NCI-H524 treated with DMSO at 0.1 percent for 48 hours (cell line): ENCODE results near the gene UBA52.
"Not testable (repeated sequence)": the region's sequence is repeated elsewhere in the genome, so short reads cannot be mapped to it uniquely, and the experiment has no call there.

ENCODE experiments used
- DNase-seq: peaks from one replicate; lab custom pipeline; 2025; lab: John Stamatoyannopoulos, UW

UBA52 gene

DNA sequence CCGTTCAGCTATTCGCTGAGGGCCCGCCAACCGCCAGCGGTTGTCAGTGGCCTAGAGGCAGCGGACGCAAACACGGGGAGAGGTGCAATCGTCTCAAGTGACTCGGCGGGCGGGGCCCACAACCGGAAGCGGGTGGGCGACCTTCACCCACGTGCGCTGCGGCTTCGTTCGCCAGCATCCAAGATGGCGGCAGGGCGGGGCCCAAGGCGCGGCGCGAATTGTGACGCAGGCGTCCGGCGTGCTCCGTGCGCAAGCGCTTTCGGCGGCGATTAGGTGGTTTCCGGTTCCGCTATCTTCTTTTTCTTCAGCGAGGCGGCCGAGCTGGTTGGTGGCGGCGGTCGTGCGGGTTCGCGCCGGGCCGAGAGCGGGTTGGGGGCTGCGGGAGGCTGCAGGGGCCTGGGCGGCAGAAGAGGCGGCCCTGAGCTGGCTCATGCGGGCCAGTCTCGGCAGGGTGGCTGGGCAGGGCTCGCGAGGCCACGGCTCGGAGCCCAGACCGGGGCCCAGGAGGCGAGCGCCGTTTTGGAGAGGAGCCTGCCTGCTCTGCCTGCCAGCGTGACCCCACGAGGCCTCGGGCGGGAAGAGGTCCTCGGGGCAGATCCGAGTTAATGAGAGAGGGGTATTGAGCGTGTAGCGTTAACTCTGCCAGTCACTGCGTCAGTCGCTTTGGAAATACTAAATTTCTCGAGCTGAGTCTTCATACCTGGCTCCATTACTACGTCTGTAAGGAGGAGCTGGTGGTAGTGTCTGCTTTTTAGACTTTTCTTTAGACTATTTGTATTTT is at the start of gene UBA52:
Gene UBA52 (plus strand): TSS at position 294 of the 781 bp plus-strand sequence. CDS start 1,444 bp downstream, outside the sequence.
- DNase-seq: peak; percentile 83

DNA sequence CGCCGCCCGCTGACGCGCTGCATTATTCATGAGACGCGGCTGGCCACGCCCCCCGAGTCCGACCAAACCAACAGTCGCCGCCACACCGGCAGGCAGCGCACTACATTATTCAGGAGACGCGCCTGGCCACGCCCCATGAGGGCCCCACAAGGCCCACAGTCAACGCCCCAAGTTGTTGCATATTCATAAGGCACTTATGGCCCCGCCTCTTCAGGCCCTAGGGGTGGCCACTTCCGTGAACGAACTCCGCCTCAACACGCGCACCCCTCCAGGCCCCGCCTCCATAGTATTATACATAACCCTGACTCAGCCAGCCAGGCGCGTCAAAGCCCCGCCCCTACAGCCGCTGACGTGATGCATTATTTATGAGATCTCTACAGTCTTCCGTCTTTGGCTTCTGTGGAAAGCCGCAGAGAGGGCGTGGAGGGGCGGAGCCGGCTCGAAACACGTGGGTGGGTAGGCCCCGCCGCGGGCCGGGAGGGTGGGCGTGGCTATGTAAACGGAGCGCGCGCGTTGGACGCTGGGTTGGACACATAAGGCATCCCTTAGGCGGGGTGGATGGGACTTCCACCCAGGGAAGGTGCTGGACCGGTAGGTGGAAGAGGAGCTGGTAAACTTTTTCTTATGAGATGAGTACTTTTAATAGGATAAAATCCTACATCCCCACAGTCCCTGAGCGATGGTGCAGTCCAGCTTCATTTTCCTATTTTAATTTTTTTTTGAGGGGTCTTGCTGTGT is 49.4 kb upstream of the UBA52 start:
- peak; percentile 100 for DNase-seq

DNA sequence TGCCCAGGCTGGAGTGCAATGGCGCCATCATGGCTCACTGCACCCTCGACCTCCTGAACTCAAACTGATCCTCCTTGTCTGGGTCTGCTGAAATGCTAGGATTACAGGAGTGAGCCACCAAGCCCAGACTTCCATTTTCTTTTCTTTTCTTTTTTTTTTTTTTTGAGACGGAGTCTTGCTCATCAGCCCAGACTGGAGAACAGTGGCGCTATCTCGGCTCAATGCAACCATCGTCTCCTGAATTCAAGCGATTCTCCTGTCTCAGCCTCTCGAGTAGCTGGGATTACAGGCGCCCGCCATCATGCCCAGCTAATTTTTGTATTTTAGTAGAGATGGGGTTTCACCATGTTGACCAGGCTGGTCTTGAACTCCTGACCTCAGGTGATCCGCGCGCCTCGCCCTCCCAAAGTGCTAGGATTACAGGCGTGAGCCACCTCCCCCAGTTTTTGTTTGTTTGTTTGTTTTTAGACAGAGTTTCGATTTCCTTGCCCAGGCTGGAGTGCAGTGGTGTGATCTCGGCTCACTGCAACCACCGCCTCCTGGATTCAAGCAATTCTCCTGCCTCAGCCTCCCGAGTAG is 48.7 kb upstream of the UBA52 start:
- DNase-seq: not testable (repeated sequence)

DNA sequence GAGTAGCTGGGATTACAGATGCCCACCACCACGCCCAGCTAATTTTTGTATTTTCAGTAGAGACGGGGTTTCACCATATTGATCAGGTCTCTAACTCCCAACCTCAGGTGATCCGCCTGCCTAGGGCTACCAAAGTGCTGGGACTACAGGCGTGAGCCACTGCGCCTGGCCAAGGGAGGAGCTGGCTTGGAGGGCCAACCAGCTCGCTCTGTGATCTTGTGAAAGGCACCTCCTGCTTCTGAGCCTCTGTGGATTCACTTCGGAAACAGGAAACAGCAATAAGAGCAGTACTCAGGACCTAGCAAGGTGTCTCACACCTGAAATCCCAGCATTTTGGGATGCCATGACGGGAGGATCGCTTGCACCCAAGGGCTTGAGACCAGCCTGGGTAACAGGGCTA is 47.8 kb upstream of the UBA52 start:
- DNase-seq: no peak

DNA sequence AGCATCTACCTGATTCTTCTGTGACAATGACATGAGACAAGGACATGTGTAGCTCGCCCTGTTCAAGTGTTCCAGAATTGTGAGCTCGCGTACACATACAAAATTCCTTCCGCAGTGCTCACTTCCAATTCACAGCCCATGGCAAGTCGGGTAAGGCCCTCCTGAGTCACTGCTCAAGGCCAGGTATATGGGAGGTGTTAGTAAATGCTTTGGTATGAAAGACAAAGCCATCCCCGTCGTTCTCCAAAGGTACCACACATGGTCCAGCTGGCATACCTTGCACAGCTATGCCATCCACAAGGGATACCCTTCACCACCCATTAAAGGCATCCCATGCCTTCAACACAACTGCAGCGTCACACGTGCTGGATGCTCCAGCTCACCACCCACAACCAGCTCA is 45.3 kb upstream of the UBA52 start:
- no peak for DNase-seq

DNA sequence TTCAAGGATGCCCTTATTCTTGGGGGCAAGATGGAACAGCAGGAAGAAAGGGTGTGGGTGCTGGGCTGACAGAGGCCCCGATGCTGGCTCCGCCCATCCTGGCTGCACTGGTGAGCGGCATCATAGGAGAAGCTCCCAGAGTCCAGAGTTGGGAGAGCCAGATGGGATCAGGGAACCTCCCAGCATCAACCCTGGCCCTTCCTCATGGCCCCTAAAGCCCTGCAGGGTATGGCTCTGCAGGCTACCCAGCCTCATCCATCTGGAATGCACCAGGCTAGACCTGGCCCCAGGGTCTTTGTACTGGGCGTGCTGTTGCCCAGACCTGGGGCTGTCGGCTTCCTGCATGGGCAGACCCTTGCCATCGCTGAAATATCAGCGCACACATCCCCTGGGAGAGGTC is 41.9 kb upstream of the UBA52 start:
- DNase-seq: peak; percentile 65

DNA sequence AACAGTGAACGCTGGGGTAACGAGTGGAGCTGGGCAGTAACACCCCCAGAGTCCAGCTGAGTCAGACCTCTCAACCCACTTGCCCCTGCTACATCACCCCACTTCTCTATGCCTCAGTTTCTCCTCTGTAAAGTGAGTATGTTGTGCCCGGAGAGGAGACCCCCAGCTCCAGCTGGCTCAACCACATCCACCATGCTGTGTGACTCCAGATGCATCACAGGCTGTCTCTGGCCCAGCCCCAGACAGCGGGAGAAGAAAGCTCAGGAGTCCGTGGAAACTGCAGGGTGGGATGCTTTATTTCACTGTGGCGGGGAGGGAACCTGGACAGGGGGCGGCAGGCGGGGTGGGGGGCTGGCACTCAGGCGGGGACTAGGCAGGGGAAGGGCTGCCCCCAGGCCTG is 40.2 kb upstream of the UBA52 start:
- DNase-seq: no peak

DNA sequence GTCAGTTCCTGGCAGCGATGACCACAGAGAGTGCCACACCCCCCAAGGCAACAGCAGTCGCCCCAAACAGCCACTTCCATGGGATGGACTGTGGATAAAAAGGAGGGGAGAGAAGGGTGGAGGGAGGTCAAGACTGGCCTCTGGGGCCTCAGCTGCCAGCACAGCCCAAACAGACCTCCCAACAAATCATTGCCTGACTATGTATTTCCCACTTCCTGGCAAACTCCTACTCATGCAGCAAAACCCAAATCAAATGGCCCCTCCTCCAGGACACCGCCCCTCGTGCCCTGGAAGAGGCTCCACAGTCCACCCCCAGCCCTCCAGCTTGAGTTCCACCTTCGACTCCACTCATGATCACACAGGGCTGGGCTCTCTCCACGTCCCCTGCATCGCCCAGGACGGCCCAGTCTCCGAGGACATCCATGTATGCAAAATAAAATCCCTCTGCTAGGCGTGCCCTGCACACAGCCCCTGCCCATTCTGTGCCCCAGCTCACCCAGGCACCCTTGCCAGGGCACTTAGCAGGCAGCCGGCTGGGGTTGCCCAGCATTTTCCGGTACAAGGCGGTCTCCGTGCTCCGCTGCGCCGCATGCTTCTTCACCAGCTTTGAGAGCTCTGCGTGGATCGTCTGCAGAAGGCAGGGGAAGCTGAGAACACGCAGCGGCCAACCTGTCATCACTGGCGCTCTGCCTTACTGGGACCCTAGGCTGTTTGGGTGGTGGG is 39.3 kb upstream of the UBA52 start:
- DNase-seq: no peak

DNA sequence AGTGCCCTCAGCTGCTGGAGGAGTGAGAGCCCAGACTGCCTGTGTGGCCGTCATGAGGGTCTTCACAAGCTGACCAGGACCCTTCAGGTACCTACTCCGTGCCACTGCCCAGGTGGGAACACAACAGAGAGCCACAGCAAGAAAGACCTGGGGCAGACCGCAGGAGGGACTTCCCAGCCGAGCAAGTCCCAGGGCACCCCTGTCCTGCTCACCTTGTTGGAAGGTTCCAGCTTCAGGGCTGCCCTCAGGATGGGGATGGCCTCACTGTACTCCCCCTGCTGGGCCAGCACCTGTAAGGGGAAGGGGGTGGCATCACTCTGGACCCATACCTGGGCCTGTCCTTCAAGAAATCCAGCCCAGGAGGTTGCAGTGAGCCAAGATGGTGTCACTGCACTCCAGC is 38.6 kb upstream of the UBA52 start:
- no peak for DNase-seq

DNA sequence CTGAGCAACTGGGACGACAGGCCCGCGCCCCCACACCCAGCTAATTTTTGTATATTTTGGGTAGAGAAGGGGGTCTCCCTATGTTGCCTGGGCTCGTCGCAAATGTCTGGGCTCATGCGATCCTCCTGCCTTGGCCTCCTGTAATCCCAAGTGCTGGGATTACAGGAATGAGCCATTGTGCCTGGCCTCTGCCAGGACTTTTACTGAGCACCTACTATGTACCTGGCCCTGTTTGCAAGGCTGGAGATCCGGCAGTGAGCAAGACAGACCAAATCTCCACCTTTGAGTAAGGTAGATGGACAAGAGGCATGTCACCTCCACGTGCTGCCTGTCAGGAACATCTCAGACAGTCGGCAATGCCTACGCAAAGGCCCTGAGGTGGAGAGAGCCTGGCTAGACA is 35.2 kb upstream of the UBA52 start:
- no peak for DNase-seq

DNA sequence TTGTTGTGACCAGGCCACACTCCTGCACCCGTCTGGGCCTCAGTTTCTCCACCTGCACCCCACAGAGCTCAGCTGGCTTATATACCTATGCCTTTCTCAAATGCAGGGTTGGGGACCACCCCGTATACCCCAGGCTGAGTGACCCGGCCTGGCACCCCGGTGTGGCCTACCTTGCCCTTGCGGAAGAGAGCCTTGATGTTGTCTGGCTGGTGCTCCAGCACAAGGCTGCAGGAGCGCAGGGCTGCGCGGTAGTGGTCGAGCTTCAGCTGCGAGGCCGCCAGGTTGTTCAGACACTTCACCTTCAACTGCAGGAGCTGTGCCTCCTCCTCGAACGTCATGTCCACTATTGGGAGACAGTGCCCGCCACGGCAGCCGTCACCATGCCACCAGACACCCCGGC is 34.2 kb upstream of the UBA52 start:
- DNase-seq: no peak

DNA sequence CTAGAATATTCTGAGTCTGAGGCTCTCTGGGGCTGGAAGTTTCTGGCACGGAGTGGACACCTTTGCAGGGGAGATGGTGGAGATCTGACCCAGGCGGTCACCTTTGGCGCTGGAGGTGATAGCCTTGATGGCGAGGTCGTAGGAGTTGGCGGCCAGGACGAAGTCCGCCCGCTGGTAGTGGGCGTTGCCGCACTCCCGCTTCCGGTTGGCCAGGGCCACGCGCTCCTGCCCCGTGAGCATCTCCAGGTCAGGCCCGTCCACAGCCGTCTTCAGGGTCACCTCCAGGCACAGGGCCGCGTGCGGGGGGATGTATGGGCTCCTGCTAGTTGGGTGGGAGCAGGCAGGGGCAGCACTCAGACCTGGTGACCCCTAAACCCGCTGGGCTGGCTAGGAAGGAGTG is 33.5 kb upstream of the UBA52 start:
- DNase-seq: no peak

DNA sequence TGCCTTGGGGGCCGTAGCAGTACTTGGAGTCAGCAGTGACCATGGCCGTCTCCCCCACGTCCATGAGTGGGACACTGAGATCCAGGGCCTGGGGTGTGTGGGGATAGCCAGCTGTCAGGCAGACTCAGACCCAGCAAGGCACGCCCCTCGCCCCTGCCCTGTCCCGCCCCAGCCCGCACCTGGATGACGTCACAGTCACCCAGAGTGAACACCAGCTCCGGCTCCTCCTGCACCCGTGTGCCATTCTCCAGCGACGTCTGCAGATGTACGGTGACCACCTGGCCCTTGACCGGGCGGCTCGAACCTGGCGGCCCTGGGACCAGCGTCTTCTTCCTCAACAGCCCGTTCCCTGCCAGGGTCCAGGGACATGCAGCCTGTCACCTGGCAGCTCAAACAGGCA is 32.3 kb upstream of the UBA52 start:
- DNase-seq: no peak

DNA sequence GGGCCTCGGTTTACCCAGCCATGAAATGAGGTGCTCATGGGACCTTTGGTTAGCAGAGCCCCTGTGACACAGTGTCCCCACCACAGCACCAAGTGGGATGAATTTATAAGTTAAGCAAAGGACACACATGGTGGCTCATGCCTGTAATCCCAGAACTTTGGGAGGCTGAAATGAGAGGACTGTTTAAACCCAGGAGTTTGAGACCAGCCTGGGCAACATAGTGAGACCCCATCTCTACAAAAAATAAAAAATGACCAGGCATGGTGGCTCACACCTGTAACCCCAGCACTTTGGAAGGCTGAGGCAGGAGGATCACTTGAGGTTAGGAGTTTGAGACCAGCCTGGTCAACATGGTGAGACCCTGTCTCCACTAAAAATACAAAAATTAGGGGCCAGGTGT is 31.5 kb upstream of the UBA52 start:
- DNase-seq: not testable (repeated sequence)

DNA sequence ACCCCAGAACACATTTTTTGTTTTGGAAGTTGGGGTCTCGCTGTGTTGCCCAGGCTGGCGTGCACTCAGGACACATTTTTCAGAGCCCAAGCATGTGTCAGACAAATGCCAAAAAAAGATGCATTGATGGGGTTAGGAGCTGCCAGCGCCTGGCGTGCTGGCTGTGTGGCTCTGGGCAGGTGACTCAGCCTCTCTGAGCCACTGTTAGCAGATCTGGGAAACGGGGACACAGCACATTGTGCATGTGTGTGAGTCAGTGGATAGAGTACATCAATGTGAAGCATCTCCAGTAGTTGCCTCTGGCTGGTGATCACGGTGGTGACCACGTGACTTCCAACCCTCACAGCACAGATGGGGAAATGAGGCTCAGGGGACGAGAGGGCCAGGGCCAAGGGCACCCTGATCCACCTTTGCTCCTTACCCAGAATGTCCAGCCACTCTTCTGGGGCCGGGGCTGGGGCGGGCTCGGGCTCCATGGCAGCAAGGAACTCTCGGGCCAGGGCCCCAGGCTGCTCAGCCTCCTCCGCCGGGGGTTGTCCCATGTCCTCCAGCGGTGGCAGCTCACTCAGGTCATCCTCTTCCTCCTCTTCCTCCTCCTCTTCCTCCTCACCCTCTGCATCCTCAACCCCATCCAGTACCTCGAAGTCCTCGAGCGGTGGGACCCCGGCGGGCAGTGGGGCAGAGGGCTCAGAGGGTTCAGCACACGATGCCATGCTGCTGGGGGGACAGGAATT is 30.2 kb upstream of the UBA52 start:
- no peak for DNase-seq

DNA sequence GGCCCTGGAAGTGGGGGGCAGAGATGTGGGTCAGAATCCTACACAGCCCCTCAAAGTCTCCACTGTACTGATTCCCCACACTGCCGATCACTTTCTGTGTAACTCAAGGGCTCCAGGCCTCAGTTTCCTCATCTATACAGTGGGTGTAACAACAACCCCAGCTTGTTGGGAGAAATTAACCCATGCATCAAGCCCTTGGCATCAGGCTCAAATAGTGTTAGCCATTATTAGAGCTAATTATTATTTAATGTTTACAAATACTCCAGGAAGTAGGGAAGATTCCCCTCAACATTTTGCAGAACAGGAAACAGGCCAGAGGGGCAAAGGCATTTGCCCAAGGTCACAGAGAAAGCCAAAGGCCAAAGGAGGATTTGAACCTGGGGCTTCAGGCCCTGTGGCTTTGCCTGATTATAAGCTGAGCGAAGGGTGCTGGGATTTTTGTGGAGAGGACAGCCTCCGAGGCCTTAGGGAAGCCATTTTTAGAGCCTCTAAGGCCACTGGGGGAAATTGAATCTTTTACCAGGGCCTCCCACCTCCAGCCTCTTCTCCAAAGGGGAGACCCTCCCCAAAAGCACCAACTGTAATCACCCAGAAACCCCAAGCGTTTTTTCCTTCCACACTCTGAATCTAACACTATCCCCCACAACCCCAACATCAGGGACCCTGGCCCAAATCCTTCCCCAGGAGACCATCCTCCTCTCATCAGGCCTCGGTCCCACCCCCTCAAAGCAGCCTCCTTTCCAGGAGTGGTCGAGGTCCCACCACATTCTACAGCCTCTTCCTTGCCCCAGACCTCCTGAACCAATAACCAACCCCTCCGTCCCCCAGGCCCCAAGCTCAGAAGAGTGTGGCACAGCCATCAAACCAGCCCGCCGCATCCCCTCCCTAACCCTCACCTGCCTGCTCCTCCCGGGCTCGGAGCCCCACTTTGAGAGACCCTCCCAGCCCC is 29.4 kb upstream of the UBA52 start:
- no peak for DNase-seq

DNA sequence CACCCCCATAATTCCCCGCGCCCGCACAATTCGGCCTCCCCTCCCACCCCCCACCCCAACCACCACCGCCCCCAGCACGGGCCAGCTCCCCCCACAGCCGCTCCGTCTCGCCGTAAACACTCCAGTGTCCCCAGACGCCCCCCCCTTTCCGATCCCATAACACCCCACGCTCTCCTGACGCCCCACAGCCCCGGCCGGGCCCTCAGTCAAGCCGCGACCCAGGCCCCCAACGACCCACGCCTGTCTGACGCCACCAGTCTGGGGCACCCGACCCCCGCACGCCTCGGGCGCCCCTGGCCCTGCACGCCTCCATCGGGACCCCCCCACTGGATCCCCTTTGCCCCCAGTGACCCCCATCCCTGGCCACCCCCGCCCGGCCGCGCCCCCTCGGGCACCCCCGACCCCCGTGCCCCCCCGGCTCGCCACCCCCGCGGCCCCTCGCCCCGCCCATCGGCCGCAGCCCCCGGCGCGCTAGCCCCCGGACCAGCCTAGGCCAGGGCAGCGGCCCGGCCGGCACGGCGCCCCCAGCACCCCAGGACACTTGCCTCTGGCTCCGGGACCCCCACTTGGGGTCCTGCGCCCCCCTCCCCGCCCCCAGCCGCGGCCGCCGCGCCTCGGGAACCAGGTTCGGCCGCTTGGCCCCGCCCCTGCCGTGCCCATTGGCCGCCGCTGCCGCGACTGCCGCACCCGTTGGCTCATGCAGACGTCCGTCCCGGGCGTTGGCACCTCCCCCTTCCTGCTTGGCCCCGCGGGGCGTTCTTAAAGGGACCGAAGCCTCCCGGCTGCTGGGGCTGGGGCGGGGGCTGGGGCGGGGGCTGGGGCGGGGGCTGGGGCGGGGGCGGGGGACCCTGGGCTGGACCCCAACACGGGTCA is 28.5 kb upstream of the UBA52 start, which contains the start of gene FKBP8:
Gene FKBP8 (minus strand): TSS at position 633 of the 873 bp plus-strand sequence. CDS start 1,603 bp downstream, outside the sequence.
- DNase-seq: peak; percentile 46

DNA sequence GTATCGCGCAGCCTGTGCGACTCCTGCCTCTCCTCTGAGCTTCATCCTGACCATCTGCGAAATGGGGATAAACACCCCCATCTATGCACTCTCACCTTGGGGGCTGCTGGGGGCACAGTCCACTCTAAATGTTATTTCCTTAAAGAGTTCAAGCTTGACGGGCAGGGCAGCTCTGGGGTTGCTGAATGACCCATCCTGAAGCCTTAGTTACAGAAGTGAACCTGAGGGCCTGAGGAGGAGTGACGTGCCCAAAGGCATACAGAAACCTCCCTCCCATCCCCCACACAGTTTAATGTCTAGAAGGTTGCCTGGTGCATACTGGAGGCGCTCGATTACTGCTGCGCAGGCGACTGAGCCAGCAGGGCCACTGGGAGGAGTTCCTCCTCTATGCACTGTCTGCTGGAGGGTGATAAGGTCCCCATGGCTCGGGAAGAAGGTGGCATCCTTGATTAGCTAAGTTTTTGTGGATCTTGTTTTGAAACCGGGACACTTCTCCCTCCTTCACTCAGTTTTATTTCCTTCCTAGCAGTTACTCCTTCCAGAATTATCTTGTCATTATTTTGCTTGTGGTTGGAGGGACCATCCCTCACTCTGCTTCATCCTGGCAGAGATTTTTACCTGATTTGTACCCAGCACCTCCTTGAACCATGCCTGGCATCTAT is 27.7 kb upstream of the UBA52 start:
- no peak for DNase-seq

DNA sequence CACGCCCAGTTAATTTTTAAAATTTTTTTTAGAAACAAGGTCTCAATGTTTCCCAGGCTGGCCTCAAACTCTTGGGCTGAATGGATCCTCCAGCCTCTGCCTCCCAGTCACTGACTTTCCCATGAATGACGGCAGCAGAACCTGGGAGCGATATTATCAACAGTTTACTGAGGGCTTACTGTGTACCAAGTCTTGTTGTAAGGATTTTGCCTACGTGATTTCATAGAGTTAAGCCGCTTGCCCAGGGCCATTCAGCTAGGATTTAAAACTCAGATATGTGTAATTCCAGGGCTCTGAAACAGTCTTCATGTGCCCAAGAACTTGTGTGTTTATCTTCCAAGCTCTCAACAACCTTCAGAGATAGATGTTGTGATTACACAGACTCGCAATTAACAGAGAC is 20.0 kb upstream of the UBA52 start:
- no peak for DNase-seq
